ENCODE data around the gene SLC12A6. TPM values are rescaled to one million over a fixed set of nuclear protein-coding genes. Genes with fewer than 3 reads are reported as not detected.
"Not testable (repeated sequence)": the region's sequence is repeated elsewhere in the genome, so short reads cannot be mapped to it uniquely, and the experiment has no call there.

The SLC12A6 gene
- total RNA-seq, 2 donors from 2014 or later = 16.0 to 19.6 TPM

DNA sequence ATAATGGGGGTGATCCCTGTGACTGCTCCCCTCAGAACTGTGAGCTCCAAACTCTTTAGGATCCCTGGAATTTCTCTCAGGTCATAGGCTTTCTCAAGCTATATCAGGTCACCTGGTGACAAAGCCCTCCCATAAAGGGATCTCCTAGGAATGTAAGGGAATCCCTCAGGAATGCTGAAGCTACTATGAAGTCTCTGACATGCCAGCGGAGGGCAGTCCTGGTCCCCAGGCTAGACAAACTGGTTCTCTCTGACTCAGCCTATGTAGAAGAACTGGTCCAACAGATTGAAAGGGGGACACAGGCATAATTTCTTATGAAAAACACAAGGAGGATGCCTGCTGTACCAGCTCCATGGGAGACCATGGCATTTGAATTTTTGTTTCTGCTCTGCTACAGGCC is 22.7 kb upstream of the SLC12A6 start:
- intact Hi-C loops (cut with DNase I) = loop anchor here in 1 of 2 donors (10.0 kb wide), 1 partner anchor 255 kb away; the partner anchor contains the start of genes EMC7 and PGBD4
- no peak for DNase-seq
- ATAC-seq = no peak

DNA sequence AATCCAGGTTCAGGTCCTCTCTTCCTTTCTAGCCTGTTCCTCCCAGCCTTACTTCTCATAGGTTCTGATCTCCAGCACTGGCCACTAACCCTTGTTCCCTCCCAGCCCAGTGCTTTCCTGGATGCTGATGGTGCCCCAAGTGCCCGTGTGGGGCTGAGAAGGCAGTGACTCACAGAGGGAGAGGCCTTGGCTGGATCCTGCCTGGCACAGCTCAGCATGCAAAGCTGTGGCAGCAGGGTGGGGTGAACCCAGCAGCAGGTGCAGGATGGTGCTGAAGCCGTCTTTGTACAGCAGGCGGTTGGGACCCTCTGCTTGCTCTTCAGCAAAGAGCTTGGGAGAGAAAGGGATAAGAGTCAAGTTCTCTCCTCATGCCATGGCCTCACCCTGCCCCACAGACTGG is 21.8 kb upstream of the SLC12A6 start:
- intact Hi-C loops (cut with DNase I) = no loop called here
- ATAC-seq (no peak), DNase-seq (no peak)

DNA sequence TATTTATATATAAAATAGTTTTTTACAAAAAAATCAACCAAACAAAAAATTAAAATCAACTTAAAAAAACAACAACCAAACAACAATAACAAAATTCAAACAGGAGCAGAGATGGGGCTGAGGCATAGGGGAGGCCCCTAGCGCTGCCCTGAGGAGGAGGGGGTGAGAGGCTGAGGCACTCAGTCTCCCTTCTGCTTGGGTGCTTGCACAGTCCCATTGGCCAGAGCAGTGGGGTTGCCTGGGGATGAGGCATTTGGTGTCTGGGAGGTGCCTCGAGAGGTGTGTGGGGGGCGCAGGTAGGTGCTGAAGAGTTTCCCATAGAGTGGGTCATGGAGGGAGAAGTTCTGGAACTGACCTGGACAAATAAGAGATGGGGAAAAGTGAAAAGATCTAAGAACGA is 21.4 kb upstream of the SLC12A6 start:
- ATAC-seq = no peak
- no peak for DNase-seq
- intact Hi-C loops (cut with DNase I) = no loop called here

DNA sequence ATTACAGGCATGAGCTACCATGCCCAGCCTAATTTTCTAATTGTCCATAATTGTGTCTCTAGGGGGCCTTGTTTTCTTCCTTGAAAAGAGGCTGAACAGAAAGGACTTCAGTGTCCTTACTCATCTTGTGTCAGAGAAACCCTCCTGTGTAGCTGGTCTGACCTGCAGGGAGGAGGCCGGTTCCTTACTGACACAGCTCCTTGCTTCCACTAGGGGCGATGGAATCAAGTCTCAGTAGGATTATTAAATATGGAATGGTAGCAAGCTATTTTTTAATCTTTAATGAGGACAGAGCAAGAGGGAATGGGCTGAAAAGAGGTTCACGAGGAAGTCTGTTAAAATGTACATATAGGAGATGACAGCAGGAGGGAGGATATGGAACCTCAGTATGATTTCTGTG is 20.8 kb upstream of the SLC12A6 start:
- intact Hi-C loops (cut with DNase I) = no loop called here
- DNase-seq (no peak), ATAC-seq (no peak)

DNA sequence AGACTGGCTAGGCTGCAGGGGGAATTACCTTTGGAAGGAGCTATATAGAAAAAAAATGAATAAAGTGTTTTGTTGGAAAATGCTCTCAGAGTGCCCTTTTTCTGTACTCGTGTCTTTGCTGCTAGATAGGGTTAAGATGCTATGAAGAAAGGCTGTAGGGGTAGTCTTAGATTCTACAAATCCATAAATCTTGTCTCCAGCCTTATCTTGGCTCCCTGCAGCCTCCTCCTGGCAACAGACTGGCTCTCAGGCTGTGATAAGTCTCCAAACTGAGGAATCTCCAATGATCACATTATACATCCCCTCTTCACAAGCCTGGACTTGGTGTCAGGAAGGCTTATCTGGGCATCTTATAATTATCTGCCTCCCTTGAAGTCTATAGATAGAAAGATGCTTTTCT is 20.1 kb upstream of the SLC12A6 start:
- no peak for ATAC-seq
- intact Hi-C loops (cut with DNase I) = no loop called here
- no peak for DNase-seq

DNA sequence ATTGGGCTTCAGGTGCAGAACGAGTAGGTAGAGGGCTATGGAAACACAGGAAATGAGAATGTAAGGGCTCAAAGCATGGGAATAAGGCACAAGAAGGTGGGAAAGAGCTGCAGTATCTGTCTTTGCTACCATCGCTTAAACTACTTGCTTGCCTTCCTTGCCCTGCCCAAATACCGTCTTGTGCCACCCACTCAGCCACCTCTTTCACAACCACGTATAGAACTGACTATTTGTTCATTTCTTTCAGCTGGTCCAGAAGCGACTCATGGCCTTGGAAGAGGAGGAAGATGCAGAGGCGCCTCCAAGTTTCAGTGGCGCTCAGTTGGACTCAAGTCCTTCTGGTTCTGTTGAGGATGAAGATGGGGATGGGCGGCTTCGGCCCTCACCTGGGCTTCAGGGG is 17.7 kb upstream of the SLC12A6 start:
- ATAC-seq (no peak), DNase-seq (no peak)
- intact Hi-C loops (cut with DNase I) = no loop called here

DNA sequence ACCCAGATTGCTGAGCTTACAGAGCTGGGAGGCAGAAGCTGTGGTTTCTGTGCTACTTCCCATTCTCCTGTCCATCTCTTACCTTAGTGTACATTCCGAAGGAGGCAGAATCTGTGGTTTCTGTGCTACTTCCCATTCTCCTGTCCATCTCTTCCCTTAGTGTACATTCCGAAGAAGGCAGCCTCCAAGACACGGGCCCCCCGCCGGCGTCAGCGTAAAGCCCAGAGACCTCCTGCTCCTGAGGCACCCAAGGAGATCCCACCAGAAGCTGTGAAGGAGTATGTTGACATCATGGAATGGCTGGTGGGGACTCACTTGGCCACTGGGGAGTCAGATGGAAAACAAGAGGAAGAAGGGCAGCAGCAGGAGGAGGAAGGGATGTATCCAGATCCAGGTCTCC is 16.7 kb upstream of the SLC12A6 start:
- ATAC-seq = no peak
- DNase-seq = no peak
- intact Hi-C loops (cut with DNase I) = no loop called here

DNA sequence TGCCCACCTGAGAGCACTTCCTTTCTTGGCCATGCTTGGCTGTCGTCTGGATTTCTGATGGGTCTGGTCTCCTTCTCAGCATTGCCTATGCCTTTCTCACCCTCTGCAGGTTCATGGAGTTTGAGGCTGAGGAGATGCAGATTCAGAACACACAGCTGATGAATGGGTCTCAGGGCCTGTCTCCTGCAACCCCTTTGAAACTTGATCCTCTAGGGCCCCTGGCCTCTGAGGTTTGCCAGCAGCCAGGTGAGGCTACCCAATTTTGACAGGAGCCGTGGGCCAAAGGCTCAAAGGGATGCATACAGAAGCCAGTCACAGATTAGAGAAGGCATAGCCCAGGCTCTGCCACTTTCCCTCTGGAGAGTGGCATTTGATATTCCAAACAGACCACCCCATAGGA is 16.0 kb upstream of the SLC12A6 start:
- intact Hi-C loops (cut with DNase I) = no loop called here
- DNase-seq = no peak
- ATAC-seq = no peak

DNA sequence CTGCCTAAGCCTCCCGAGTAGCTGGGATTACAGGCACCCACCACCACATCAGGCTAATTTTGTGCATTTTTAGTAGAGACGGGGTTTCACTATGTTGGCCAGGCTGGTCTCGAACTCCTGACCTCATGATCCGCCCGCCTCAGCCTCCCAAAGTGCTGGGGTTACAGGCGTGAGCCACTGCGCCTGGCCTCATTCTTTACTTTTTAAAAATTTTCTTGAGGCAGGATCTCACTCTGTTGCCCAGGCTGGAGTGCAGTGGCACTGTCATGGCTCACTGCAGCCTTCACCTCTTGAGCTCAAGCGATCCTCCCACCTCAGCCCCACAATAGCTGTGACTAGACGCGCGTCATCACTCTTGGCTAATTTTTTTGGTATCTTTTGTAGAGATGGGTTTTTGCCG is 15.4 kb upstream of the SLC12A6 start:
- intact Hi-C loops (cut with DNase I); ATAC-seq: not testable (repeated sequence)

DNA sequence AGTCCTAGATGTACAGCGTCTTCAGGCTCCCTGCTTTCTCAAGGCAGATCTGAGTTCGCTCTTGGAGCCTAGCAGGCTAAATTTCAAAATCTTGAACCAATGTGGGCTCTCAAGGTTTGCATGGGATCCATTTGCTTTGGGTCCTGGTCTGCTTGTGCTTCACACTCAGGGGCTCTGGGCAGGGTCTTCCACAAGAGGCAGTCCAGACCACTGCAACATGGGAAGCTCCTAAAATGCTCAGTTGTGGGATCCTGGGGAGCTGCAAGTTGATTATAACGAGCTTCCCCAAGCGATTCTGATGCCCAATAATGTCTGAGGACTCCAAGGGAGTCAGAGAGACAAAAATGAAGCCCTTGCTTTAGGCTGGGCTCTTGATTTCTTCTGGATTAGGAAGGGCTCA is 12.2 kb upstream of the SLC12A6 start:
- intact Hi-C loops (cut with DNase I) = no loop called here
- no peak for ATAC-seq
- no peak for DNase-seq

More for the DNA sequence above, 15.4 kb upstream of the SLC12A6 start:
- not testable (repeated sequence) for DNase-seq

DNA sequence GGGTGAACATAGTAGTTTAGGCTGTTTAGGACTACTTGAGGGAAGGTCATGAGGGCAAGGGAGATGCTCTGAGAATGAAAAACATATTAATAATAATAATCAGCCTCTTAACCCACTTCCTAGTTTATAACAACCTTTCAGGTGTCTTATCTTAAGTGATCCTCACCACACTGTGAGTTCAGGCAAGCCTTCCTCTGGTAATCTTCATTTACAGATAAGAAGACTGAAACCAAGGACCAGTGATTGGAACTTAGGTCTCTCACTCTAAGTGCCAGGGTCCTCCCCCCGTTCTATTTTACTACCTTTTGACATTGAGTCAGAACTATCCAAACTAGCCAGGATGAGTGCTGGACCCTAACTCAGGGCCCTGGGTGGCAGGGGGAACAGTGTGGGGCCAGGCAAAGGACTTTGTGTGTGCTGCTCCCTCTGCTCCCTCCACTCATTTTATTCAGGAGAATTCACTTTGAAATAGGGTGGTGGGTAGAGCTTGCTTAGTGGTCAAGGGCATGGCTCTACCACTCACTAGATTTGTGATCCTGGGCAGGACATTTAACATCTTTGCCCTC is 11.2 kb upstream of the SLC12A6 start:
- DNase-seq = no peak
- ATAC-seq = no peak
- intact Hi-C loops (cut with DNase I) = no loop called here

DNA sequence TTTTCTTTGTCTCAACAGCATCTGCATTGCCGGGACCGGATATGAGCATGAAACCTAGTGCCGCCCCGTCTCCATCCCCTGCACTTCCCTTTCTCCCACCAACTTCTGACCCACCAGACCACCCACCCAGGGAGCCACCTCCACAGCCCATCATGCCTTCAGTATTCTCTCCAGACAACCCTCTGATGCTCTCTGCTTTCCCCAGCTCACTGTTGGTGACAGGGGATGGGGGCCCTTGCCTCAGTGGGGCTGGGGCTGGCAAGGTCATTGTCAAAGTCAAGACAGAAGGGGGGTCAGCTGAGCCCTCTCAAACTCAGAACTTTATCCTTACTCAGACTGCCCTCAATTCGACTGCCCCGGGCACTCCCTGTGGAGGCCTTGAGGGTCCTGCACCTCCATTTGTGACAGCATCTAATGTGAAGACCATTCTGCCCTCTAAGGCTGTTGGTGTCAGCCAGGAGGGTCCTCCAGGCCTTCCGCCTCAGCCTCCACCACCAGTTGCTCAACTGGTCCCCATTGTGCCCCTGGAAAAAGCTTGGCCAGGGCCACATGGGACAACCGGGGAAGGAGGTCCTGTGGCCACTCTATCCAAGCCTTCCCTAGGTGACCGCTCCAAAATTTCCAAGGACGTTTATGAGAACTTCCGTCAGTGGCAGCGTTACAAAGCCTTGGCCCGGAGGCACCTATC is 10.5 kb upstream of the SLC12A6 start:
- intact Hi-C loops (cut with DNase I) = no loop called here
- DNase-seq (no peak), ATAC-seq (no peak)

DNA sequence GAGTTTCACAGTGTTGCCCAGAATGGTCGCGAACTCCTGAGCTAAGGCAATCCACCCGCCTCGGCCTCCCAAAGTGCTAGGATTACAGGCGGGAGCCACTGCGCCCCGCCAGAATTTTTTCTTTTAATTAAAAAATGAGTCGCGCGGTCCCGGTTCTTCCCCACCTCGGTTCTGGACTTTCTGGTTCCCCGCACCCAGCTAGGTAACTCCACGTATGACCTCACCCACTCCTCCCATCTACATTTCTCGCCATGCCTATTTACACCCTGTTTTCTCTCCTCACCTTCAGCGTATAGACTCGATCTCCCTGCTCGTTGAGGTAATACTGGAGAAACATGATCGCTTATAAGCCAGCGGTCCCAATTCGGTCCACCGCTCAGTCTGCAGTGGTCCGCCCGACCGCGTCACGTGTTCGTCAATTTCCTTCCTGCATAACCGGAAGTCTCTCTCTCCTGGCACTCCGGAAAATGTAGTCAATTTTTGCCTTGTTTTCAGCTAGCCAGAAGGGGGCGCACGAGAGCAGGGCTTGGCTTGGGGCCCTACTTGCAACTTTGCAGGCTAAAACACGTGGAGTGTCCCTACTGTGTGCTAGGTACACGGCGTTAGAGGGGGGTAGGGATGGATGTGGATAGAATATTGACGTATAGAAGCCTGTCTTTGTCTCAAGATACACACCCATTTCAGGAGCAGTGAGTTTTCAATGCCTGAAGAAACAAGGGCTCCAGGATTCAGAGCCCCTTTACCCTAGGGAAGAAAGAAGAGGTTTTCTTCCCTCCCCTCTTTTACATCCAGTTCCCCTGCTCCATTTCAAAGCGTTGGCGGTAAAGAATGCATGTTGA is 5.4 kb upstream of the SLC12A6 start, which contains the start of the genes NOP10 and NUTM1:
NOP10 (minus strand) TSS at position 400 of the 839 bp plus-strand sequence; CDS start at position 337, 63 bp downstream.
NUTM1 (plus strand) TSS at position 579 of the 839 bp plus-strand sequence. CDS start 382 bp downstream, outside the sequence.
- DNase-seq (peak; percentile 93), ATAC-seq (peak; percentile 94 to 95)
- intact Hi-C loops (cut with DNase I) = no loop called here

DNA sequence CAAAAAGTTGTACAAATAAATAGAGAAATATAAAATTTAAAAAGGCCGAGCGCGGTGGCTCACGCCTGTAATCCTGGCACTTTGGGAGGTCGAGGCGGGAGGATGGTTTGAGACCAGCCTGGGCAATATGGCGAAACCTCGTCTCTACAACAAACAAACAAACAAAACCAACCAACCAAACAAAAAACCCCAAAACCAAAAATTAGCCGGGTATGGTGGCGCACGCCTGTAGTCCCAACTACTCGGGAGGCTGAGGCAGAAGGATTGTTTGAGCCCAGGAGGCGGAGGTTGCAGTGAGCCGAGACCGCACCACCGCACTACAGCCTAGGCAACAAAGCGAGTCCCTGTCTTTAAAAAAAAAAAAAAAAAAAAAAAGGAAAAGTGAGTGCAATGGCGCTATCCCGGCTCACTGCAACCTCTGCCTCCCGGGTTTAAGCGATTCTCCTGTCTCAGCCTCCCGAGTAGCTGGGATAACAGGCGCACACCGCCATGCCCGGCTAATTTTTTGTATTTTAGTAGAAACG is 4.7 kb upstream of the SLC12A6 start:
- ATAC-seq; intact Hi-C loops (cut with DNase I): not testable (repeated sequence)

DNA sequence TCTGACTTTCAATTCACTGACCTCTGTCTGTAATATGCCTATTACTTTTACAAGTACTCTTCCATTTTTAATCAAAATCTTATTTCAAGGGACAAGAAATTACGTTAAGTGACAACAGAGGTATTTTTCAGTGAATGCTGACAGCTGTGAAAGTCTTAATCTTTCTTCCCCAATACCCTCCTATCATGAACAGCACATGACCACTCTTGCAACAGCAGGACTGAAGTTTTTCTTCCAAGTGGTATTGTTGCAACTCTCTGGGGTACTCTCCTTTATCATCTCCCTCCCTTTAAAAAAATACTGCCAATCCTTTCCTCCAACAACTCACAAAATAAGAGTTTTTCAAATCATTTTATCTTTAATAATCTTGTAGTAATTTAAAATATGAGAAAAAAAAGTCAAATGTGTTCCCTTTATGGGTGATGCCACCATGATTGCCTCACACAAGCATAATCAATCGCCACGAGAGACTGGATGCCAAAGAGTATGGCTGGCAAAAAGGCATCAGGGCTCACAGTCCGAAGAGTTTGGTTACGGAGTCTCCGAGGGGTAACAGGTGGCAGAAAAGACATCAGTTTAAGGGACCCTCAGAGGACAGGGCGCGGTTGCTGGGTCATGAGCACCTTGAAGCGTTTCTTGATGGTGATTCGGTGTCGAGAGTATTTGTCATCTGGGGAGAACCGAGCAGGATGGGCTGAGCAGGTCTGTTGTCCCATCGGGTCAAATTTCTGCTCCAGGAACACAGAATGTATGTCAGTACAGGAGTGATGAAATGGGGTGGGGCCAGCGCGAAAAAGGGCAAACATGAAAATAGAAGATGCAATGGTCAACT is 4.0 kb upstream of the SLC12A6 start:
- no peak for ATAC-seq
- intact Hi-C loops (cut with DNase I) = no loop called here

More for the DNA sequence above, 4.7 kb upstream of the SLC12A6 start:
- not testable (repeated sequence) for DNase-seq

DNA sequence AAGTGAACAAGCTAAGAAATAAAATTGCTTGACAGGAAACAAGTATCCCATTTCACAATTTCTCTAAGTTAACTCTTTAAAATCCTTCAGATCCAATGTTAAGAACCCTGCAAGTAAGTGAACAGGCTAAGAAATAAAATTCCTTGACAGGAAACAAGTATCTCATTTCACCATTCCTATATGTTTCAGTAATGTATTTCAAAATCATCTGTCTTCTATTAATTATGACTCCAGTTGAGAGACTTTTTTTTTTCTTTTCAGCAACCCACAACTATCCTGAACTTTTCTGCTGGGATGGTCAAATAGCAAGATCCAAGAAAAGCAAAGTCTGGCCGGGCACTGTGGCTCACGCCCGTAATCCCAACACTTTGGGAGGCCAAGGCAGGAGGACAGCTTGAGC is 2.4 kb upstream of the SLC12A6 start:
- intact Hi-C loops (cut with DNase I) = no loop called here
- no peak for DNase-seq
- ATAC-seq = no peak

More for the DNA sequence above, 4.0 kb upstream of the SLC12A6 start:
- DNase-seq = no peak

DNA sequence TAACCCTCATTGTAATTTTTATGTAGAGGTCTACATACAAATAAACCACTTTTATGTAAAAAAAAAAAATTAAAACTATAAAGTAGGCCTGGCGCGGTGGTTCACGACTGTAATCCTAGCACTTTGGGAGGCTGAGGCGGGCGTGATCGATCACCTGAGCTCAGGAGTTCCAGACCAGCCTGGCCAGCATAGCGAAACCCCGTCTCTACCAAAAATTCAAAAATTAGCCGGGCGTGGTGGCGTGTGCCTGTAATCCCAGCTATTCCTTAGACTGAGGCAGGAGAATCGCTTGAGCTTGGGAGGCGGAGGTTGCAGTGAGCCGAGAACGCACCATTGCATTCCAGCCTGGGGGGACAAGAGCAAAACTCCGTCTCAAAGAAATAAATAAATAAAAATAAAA is 766 bp upstream of the SLC12A6 start:
- DNase-seq (no peak), ATAC-seq (no peak)
- intact Hi-C loops (cut with DNase I) = no loop called here

DNA sequence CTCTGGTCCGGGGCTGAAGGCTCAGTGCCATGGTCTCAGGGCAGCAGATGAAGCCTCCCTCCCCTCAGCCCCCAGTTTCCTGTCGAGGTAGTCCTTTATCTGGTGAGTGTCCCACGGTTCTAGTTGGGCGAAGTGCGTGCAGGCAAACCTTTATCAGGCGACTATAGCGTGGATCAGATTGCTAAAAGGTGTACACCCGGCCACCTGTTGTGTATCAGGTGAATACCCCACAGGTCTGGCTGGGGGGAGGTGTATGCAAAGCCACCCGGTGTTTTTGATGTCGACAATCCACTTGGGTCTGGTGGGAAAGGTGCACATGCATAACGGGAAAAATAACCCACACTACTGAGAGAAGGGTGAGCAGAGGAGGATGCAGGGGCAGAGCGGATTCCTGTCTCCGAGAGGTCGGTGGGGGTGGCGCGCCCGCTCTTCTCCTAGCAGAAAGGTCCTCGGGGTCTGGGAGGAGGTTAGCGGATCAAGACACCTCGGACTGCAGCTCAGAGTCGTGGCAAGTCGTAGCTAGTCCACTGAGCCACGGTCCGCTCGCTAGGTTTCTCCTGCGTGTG is 507 bp downstream of the SLC12A6 start:
- ATAC-seq (peak; percentile 20 to 35), DNase-seq (no peak)
- intact Hi-C loops (cut with DNase I) = no loop called here

Data from left cardiac atrium (tissue), 4 donors.